HepG2 (cell line): Measurements from ENCODE around the gene TCF23. TPM values are rescaled to one million over a fixed set of nuclear protein-coding genes. Genes with fewer than 3 reads are reported as not detected.

Experiments used
- ATAC-seq: fragments of 200-7000 bp; cut with Tn5 transposase; 3 replicates; pipeline ENCODE4 v1.9.1; 2020; ENCODE audit warnings: mild to moderate bottlenecking, moderate library complexity
- BruUV-seq: library from RNA; stranded (reverse); fragments of 400-500 nt; replicated peaks from 2 replicates; lab custom pipeline; 2021; lab: Mats Ljungman, UMichigan
- CTCF ChIA-PET: fragments of 300-600 bp; formaldehyde crosslinking; extraction: SDS; loops from one replicate; lab custom pipeline; 2021; ENCODE audit warnings: low total read pairs, inconsistent platforms, low intra/inter-chr PET ratio; lab: Yijun Ruan, JAX
- POLR2A ChIA-PET: fragments of 350-600 bp; sonication (Branson Sonifier 250); formaldehyde crosslinking; loops from one replicate; lab custom pipeline; 2020; ENCODE audit warnings: antibody characterized with exemption, inconsistent platforms; lab: Yijun Ruan, JAX
- DNase-seq: peaks from one replicate; pipeline ENCODE4 v3.0.0-alpha.2; 2015; ENCODE audit warnings: low spot score
- FAIRE-seq: peaks from 3 replicates; lab custom pipeline; 2011; peaks lifted over from hg19 to GRCh38; lab: Jason Lieb, UNC
- H2AFZ ChIP-seq: one replicate; pipeline ENCODE4 v1.6.1; 2011; ENCODE audit warnings: low read length, inconsistent platforms
- H3K27ac ChIP-seq: fragments of 300-600 bp; 3 replicates; pipeline ENCODE4 v1.8.0; 2011; ENCODE audit warnings: mixed run types, mild to moderate bottlenecking, mixed read lengths, low read length, inconsistent platforms; ENCODE audit not compliant: insufficient read depth; ENCODE audit errors: extremely low read length
- H3K27me3 ChIP-seq, 2 experiments: fragments of 200-600 bp in 1 of 2; 2 replicates in 1 of 2; 3 replicates in 1 of 2; pipeline versions ENCODE4 v1.6.0 to v1.8.0; 2011; ENCODE audit warnings: low read length in 2 of 2, mild to moderate bottlenecking in 2 of 2, moderate library complexity in 2 of 2, inconsistent platforms in 1 of 2; ENCODE audit not compliant: insufficient read depth in 2 of 2, control insufficient read depth in 1 of 2
- H3K36me3 ChIP-seq, 2 experiments: fragments of 200-600 bp in 1 of 2; replicated peaks in 1 of 2; 2 replicates in 1 of 2; 3 replicates in 1 of 2; pipeline versions ENCODE4 v1.5.1 to v1.8.0; 2011; ENCODE audit warnings: low read length in 2 of 2, inconsistent platforms in 1 of 2; ENCODE audit not compliant: insufficient read depth in 2 of 2, control insufficient read depth in 1 of 2
- H3K4me1 ChIP-seq: 2 replicates; pipeline ENCODE4 v1.5.1; 2012; ENCODE audit warnings: low read length, inconsistent platforms; ENCODE audit not compliant: insufficient read depth
- H3K4me2 ChIP-seq: 2 replicates; pipeline ENCODE4 v1.6.0; 2011; ENCODE audit warnings: low read depth, low read length, inconsistent platforms
- H3K4me3 ChIP-seq, 3 experiments: fragments of 200-600 bp in 1 of 3; sonication (generic), shearing (Covaris generic) in 1 of 3; replicated peaks in 1 of 3; 2 replicates each; pipeline ENCODE4 v1.5.1; 2011 to 2016; ENCODE audit warnings: low read length in 3 of 3, inconsistent platforms in 2 of 3, low read depth in 2 of 3, mild to moderate bottlenecking in 2 of 3, control low read depth in 1 of 3, mixed read lengths in 1 of 3; ENCODE audit not compliant: insufficient read depth in 1 of 3
- H3K79me2 ChIP-seq: one replicate; pipeline ENCODE4 v1.6.1; 2011; ENCODE audit warnings: low read length, inconsistent platforms; ENCODE audit not compliant: insufficient read depth
- H3K9ac ChIP-seq: 2 replicates; pipeline ENCODE4 v1.6.0; 2011; ENCODE audit warnings: mild to moderate bottlenecking, low read depth, low read length, inconsistent platforms; ENCODE audit not compliant: insufficient read depth
- H3K9me3 ChIP-seq: 2 replicates; pipeline ENCODE4 v1.5.1; 2012; ENCODE audit warnings: mild to moderate bottlenecking, low read length
- H4K20me1 ChIP-seq: 2 replicates; pipeline ENCODE4 v1.6.0; 2011; ENCODE audit warnings: inconsistent platforms, mild to moderate bottlenecking, low read length, moderate library complexity; ENCODE audit not compliant: insufficient read depth
- CBX2 ChIP-seq, 2 experiments: fragments of 200-600 bp in 1 of 2; sonication (generic); formaldehyde crosslinking in 1 of 2; IDR thresholded peaks; 2 replicates each; pipeline versions ENCODE4 v1.7.0 to v1.8.1; 2018 to 2022; ENCODE audit warnings: low read depth in 2 of 2, low read length in 1 of 2, mild to moderate bottlenecking in 1 of 2, missing genetic modification reagents in 1 of 2
- FLYWCH1 ChIP-seq: sonication (generic); formaldehyde crosslinking; IDR thresholded peaks from 2 replicates; pipeline ENCODE4 v1.8.1; 2023; ENCODE audit warnings: mild to moderate bottlenecking, missing genetic modification reagents
- GABPB1 ChIP-seq: IDR thresholded peaks from 2 replicates; pipeline ENCODE4 v1.6.1; 2016; ENCODE audit warnings: mild to moderate bottlenecking, missing genetic modification reagents, moderate library complexity, missing compliant biosample characterization
- GLMP ChIP-seq: sonication (generic); formaldehyde crosslinking; IDR thresholded peaks from 2 replicates; pipeline ENCODE4 v1.9.0; 2021; ENCODE audit warnings: missing genetic modification reagents, mild to moderate bottlenecking, borderline replicate concordance
- HNF1B ChIP-seq: sonication (generic); formaldehyde crosslinking; IDR thresholded peaks from 2 replicates; pipeline ENCODE4 v1.5.1; 2020; ENCODE audit warnings: mild to moderate bottlenecking, moderate library complexity, missing genetic modification reagents
- MEF2D ChIP-seq: sonication (generic); formaldehyde crosslinking; IDR thresholded peaks from 2 replicates; pipeline ENCODE4 v1.5.1; 2020; ENCODE audit warnings: mild to moderate bottlenecking, missing genetic modification reagents
- POLR2AphosphoS5 ChIP-seq: IDR thresholded peaks from 2 replicates; pipeline ENCODE4 v1.6.1; 2012; ENCODE audit warnings: low read depth, low read length
- RBM22 ChIP-seq: fragments of 200-400 bp; formaldehyde crosslinking; optimal IDR thresholded peaks from 2 replicates; pipeline ENCODE3; 2017; ENCODE audit warnings: mild to moderate bottlenecking, low read length, moderate library complexity
- TFAP4 ChIP-seq: sonication (generic); IDR thresholded peaks from 2 replicates; pipeline ENCODE4 v1.6.1; 2016; ENCODE audit warnings: low read depth, borderline replicate concordance
- UBTF ChIP-seq: sonication (generic); formaldehyde crosslinking; IDR thresholded peaks from 2 replicates; pipeline ENCODE4 v1.4.0; 2020; ENCODE audit warnings: mild to moderate bottlenecking, missing genetic modification reagents
- ZBTB3 ChIP-seq: sonication (generic); formaldehyde crosslinking; IDR thresholded peaks from 2 replicates; pipeline ENCODE4 v1.4.0; 2020; ENCODE audit warnings: low read depth, mild to moderate bottlenecking, moderate library complexity, missing genetic modification reagents, borderline replicate concordance
- ZBTB8A ChIP-seq: sonication (generic); formaldehyde crosslinking; IDR thresholded peaks from 2 replicates; pipeline ENCODE4 v1.4.0; 2020; ENCODE audit warnings: mild to moderate bottlenecking, low read depth, missing genetic modification reagents, borderline replicate concordance
- ZNF235 ChIP-seq: sonication (generic); formaldehyde crosslinking; IDR thresholded peaks from 2 replicates; pipeline ENCODE4 v1.8.1; 2023; ENCODE audit warnings: mild to moderate bottlenecking, missing genetic modification reagents, borderline replicate concordance
- ZNF326 ChIP-seq: sonication (generic); formaldehyde crosslinking; IDR thresholded peaks from 2 replicates; pipeline ENCODE4 v1.4.0; 2020; ENCODE audit warnings: missing genetic modification reagents, borderline replicate concordance
- WGBS: methylation state at CpG from one replicate; pipeline ENCODE4 v1.1.6; 2017; ENCODE audit warnings: low lambda C conversion rate; 5-methylcytosine and 5-hydroxymethylcytosine counted together
- in situ Hi-C: cut with HindIII; loops from 2 replicates; pipeline ENCODE4 v1.10.0; 2017; ENCODE audit warnings: low pct_unique_long_range_greater_than_20kb; ENCODE audit not compliant: extremely low pct_ligation_motif_present
- intact Hi-C: fragments of 100-400 bp; cut with micrococcal nuclease; formaldehyde crosslinking; loops from one replicate; pipeline ENCODE4 v1.10.0; 2022; ENCODE audit not compliant: unreplicated experiment
- polyA plus RNA-seq, 8 experiments: library from polyadenylated mRNA; depleted of rRNA in 3 of 8; stranded (reverse) in 7 of 8; unstranded in 1 of 8; fragments of >200 nt; fragmentation: Illumina TruSeq in 4 of 8; extraction: Trizol in 4 of 8; gene quantifications; 2 replicates each; pipeline versions ENCODE4 v1.2.1 to v1.2.3, GENCODE V29; 2011 to 2016; ENCODE audit warnings: low read depth in 4 of 8, missing spikeins in 1 of 8, mixed read lengths in 1 of 8; ENCODE audit not compliant: insufficient read depth in 1 of 8
- total RNA-seq, 5 experiments: library from RNA; depleted of rRNA; stranded (reverse); fragments of >200 nt; fragmentation: Illumina TruSeq; extraction: Trizol; gene quantifications; 2 replicates each; pipeline ENCODE4 v1.2.3, GENCODE V29; 2016; ENCODE audit warnings: low read depth in 1 of 5

The TCF23 gene
- total and polyA plus RNA-seq, 2 of the 13 experiments (the other 11 are each of a cell fraction or from before 2014, with no cell fraction given) = 0.02 to 1.4 TPM

- no peak for TF ChIP-seq ZNF235
- no peak for TF ChIP-seq MEF2D
- TF ChIP-seq FLYWCH1 = 0 out of 2 replicates have a peak, but pooled peaks have one; percentile 42
- TF ChIP-seq, all 625 proteins: peak for 22
Measured at GRCh38 chr2:27128668-27129571, 19.9 kb upstream of the TCF23 start (continued).

- TF ChIP-seq ZBTB3 (CRISPR knock-in tag) (no peak), GABPB1 (CRISPR knock-in tag) (0 out of 2 replicates have a peak, but pooled peaks have one; percentile 14), GLMP (CRISPR knock-in tag) (no peak), HNF1B (CRISPR knock-in tag) (0 out of 2 replicates have a peak, but pooled peaks have one; percentile 7), CBX2 (IDR thresholded peaks at IDR 0.05; ENCODE audit: low read depth, low read length) (no peak), CBX2 (CRISPR knock-in tag; IDR thresholded peaks at IDR 0.05; ENCODE audit: low read depth) (no peak), TFAP4 (no peak), UBTF (CRISPR knock-in tag) (0 out of 2 replicates have a peak, but pooled peaks have one; percentile 12), POLR2AphosphoS5 (peak; percentile 1; the same call in 1 of the 2 replicates), RBM22 (peak; percentile 57), ZNF326 (CRISPR knock-in tag) (no peak), ZBTB8A (no peak)
- intact Hi-C loops (no loop called here), in situ Hi-C loops (no loop called here)
- Histone ChIP-seq H3K36me3 (peaks cover 20 to 34% of the 10 kb centered on the region in 2 experiments), H4K20me1 (no peaks in the 10 kb centered on the region; the same call in 1 of the 2 replicates), H3K27ac (no peak overlapping the region), H2AFZ (no peak overlapping the region), H3K9me3 (no peaks in the 10 kb centered on the region), H3K4me1 (peaks cover 51% of the 10 kb centered on the region), H3K4me2 (no peak overlapping the region), H3K9ac (no peak overlapping the region), H3K4me3 (no peak overlapping the region), H3K79me2 (peaks cover 22% of the 10 kb centered on the region), H3K27me3 (no peaks in the 10 kb centered on the region; a peak in 1 of 5 replicates)
- WGBS = 95% methylated on average over 9 of the region's 10 CpGs
- FAIRE-seq (no peak), DNase-seq (no peak), ATAC-seq (no peak)
- BruUV-seq = no TSS peak
- POLR2A ChIA-PET = interaction anchor here (1.4 kb wide), 1 partner anchor 18 kb away, joined by 4 read pairs; the partner anchor contains the start of gene TCF23
- CTCF ChIA-PET = no interaction called here
Measured at GRCh38 chr2:27130396-27130795, 18.4 kb upstream of the TCF23 start.
